ENCODE data around the gene ATG3. TPM values are rescaled to one million over a fixed set of nuclear protein-coding genes. Genes with fewer than 3 reads are reported as not detected.

The ATG3 gene
- total RNA-seq, 4 donors from 2014 or later, result 34.2 to 61.9 (median 50.7) TPM

- Histone ChIP-seq H3K27ac (no peak overlapping the region), H3K9me3 (no peaks in the 10 kb centered on the region), H3K27me3 (no peaks in the 10 kb centered on the region), H3K36me3 (peaks cover 0 to 34% of the 10 kb centered on the region in 2 donors), H3K4me1 (peaks cover 6 to 9% of the 10 kb centered on the region in 2 donors), H3K4me3 (no peak overlapping the region)
- ATAC-seq (no peak), DNase-seq (no peak)
- TF ChIP-seq POLR2A (IDR thresholded peaks at IDR 0.05) (no peak), CTCF (IDR thresholded peaks at IDR 0.05 in 4 of 5, conservative IDR thresholded peaks at IDR 0.05 in 1 of 5) (no peak)
- intact Hi-C loops (cut with DNase I; ENCODE audit: low total_unique reads) (no loop called here), in situ Hi-C loops (cut with MboI; ENCODE audit: low sequenced_read_pairs in 4 of 4) (loop anchor here in 1 of 4 donors (25.0 kb wide), 2 partner anchors 961 to 1511 kb away; partner anchors contain the start of genes CCDC191, QTRT2 and SPICE1)
Observed at GRCh38 chr3:112550859-112551258, 10.9 kb downstream of the ATG3 start.

DNA sequence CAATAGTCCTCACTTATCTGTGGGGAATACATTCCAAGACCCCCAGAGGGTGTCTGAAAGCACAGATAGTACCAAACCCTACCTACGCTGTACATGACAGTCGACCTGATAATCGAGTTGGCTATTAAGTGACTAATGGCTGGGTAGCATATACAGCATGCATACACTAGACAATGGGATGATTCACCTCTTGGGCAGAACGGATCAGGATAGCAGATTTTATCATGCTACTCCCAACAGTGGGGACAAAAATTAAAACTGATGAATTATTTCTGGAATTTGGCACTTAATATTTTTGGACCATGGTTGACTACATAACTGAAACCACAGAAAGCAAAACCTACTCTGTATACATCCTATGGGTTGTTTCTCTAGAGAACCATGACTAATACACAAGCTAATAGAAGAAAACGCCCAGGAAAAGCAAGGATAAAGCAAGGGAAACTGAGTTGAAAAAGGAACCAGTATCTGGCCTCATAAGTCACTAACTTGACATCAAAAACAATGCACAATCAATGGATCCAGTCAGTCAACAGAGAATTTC lies 15.5 kb downstream of the ATG3 start:
- H3K9me3 ChIP-seq, result no peaks in the 10 kb centered on the region
- no peak for DNase-seq
- no peak overlapping the region for H3K4me3 ChIP-seq
- H3K36me3 ChIP-seq, result peaks cover 0 to 59% of the 10 kb centered on the region in 2 donors
- intact Hi-C loops (cut with DNase I; ENCODE audit: low total_unique reads) (no loop called here), in situ Hi-C loops (cut with MboI; ENCODE audit: low sequenced_read_pairs in 4 of 4) (no loop called here)
- no peak overlapping the region for H3K27ac ChIP-seq
- ATAC-seq, result no peak
- peaks cover 6 to 7% of the 10 kb centered on the region in 2 donors for H3K4me1 ChIP-seq
- H3K27me3 ChIP-seq, result no peaks in the 10 kb centered on the region
- TF ChIP-seq CTCF (IDR thresholded peaks at IDR 0.05 in 4 of 5, conservative IDR thresholded peaks at IDR 0.05 in 1 of 5), result no peak
- TF ChIP-seq POLR2A (IDR thresholded peaks at IDR 0.05), result no peak

DNA sequence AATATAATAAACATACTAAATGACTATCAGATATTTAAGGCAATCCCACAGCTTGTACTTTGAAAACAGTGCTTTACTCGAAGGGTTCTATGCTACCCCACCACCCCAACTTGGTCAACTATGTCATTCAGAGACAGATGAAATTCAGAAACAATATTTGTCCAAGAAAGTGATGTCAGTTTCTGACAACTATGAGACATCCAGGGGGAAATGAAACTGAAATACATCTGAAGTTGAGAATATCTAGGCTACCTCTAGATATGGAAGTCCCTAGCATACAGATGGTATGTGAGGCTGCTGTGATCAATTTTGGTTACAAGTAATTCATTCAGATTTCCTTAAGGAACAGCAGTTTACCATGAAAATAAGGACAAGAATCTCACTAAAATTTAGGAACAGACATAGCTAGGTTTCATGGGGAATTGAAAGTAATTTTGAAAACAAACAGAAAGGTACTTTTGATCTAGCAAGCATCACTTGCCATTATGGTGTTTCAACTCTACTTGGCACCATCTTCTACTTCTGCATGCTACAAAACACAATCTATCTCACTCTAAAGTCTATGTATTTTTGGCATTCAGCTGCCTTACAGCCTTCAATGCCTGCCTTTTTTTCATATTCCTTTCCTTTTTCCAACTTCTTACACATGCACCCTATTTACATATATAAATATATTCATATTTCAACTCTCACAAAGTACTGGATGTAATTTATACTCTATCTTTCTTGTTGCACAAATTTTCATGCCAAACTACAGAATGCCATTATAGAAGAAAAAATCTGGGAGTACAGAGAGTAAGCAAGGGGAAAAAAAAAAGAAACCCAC lies 21.7 kb downstream of the ATG3 start:
- TF ChIP-seq CTCF (IDR thresholded peaks at IDR 0.05 in 4 of 5, conservative IDR thresholded peaks at IDR 0.05 in 1 of 5) (no peak), POLR2A (IDR thresholded peaks at IDR 0.05) (no peak)
- H3K36me3 ChIP-seq, result peaks cover 5 to 58% of the 10 kb centered on the region in 2 donors
- in situ Hi-C loops (cut with MboI; ENCODE audit: low sequenced_read_pairs in 4 of 4), result no loop called here

GRCh38 chr3:112531358-112531781 lies 30.4 kb downstream of the ATG3 start:
- in situ Hi-C loops (cut with MboI; ENCODE audit: low sequenced_read_pairs in 4 of 4), result no loop called here
- no peak for ATAC-seq
- no peaks in the 10 kb centered on the region for H3K9me3 ChIP-seq
- peaks cover 5 to 70% of the 10 kb centered on the region in 2 donors for H3K36me3 ChIP-seq
- DNase-seq, result no peak
- no peak for TF ChIP-seq POLR2A (IDR thresholded peaks at IDR 0.05)
- TF ChIP-seq CTCF (IDR thresholded peaks at IDR 0.05 in 4 of 5, conservative IDR thresholded peaks at IDR 0.05 in 1 of 5), result peak in 3 of 5 experiments; percentile 34 to 53 (median 41)
- H3K27ac ChIP-seq, result no peak overlapping the region
- H3K4me1 ChIP-seq, result no peaks in the 10 kb centered on the region
- H3K4me3 ChIP-seq, result no peak overlapping the region
- no peaks in the 10 kb centered on the region for H3K27me3 ChIP-seq
- intact Hi-C loops (cut with DNase I; ENCODE audit: low total_unique reads), result loop anchor here (5.0 to 10.0 kb wide), 2 partner anchors 239 to 417 kb away; partner anchors contain the start of gene SLC9C1

More for the DNA sequence above, 21.7 kb downstream of the ATG3 start:
- no peaks in the 10 kb centered on the region for H3K4me1 ChIP-seq
- DNase-seq (no peak), ATAC-seq (no peak)
- H3K27me3 ChIP-seq, result no peaks in the 10 kb centered on the region
- intact Hi-C loops (cut with DNase I; ENCODE audit: low total_unique reads), result loop anchor here (10.0 kb wide), 1 partner anchor 425 kb away; no protein-coding TSS in a partner anchor
- H3K9me3 ChIP-seq, result no peaks in the 10 kb centered on the region
- no peak overlapping the region for H3K4me3 ChIP-seq
- no peak overlapping the region for H3K27ac ChIP-seq

All from gastrocnemius medialis (tissue), 4 donors.